Activated CD4-positive, alpha-beta memory T cell treated with anti-CD3 and anti-CD28 coated beads, Interleukin-2, amount 10 ng/mL, durations not matched to agents 7 days and 5 days (primary cell): ENCODE data around the gene SH3D19. TPM values are rescaled to one million over a fixed set of nuclear protein-coding genes. Genes with fewer than 3 reads are reported as not detected.

ENCODE experiments used
- CTCF ChIA-PET: fragments of 350-600 bp; sonication (Branson Sonifier 250); formaldehyde crosslinking; loops from one replicate; lab custom pipeline; 2021; ENCODE audit warnings: antibody characterized with exemption, inconsistent platforms; lab: Charles Lee
- POLR2A ChIA-PET: fragments of 350-600 bp; sonication (Branson Sonifier 250); formaldehyde crosslinking; loops from one replicate; lab custom pipeline; 2021; ENCODE audit warnings: antibody characterized with exemption; lab: Charles Lee
- DNase-seq: peaks from one replicate; pipeline ENCODE4 v3.0.0-alpha.2; 2020
- H3K27ac Mint-ChIP-seq: one replicate; pipeline ENCODE4 v1.8.0; 2021; ENCODE audit warnings: mild to moderate bottlenecking, mixed read lengths
- H3K27me3 Mint-ChIP-seq: one replicate; pipeline ENCODE4 v1.8.0; 2021; ENCODE audit warnings: mixed read lengths
- H3K36me3 Mint-ChIP-seq: one replicate; pipeline ENCODE4 v1.8.0; 2021; ENCODE audit warnings: low read depth, mixed read lengths
- H3K4me1 Mint-ChIP-seq: one replicate; pipeline ENCODE4 v1.8.0; 2021; ENCODE audit warnings: mixed read lengths
- H3K4me3 Mint-ChIP-seq: one replicate; pipeline ENCODE4 v1.8.0; 2021; ENCODE audit warnings: mild to moderate bottlenecking, mixed read lengths
- H3K9me3 Mint-ChIP-seq: one replicate; pipeline ENCODE4 v1.8.0; 2021; ENCODE audit warnings: mixed read lengths
- total RNA-seq, 2 experiments: library from RNA; stranded (reverse); gene quantifications; one replicate each; pipeline ENCODE4 v1.2.3, GENCODE V29; 2021

SH3D19 gene
- total RNA-seq, 2 experiments from 2014 or later: not detected

- no peak for DNase-seq
- ChIA-PET CTCF (no interaction called here), POLR2A (no interaction called here)
- Mint-ChIP-seq H3K9me3 (no peaks in the 10 kb centered on the region), H3K27me3 (no peaks in the 10 kb centered on the region), H3K4me1 (no peaks in the 10 kb centered on the region), H3K4me3 (no peak overlapping the region), H3K36me3 (no peaks in the 10 kb centered on the region), H3K27ac (no peak overlapping the region)
These were observed 119.7 kb downstream of the SH3D19 start for GRCh38 chr4:151205722-151206121.

- POLR2A ChIA-PET: no interaction called here
These were observed 120.4 kb downstream of the SH3D19 start for GRCh38 chr4:151204925-151205524.

GRCh38 chr4:151202851-151203455, 122.5 kb downstream of the SH3D19 start:
- ChIA-PET POLR2A (no interaction called here), CTCF (no interaction called here)
- Mint-ChIP-seq H3K9me3 (no peaks in the 10 kb centered on the region), H3K27ac (no peak overlapping the region), H3K4me1 (no peaks in the 10 kb centered on the region), H3K27me3 (no peaks in the 10 kb centered on the region), H3K36me3 (no peaks in the 10 kb centered on the region), H3K4me3 (no peak overlapping the region)
- no peak for DNase-seq

More at GRCh38 chr4:151204925-151205524, 120.4 kb downstream of the SH3D19 start:
- Mint-ChIP-seq H3K9me3 (no peaks in the 10 kb centered on the region), H3K27me3 (no peaks in the 10 kb centered on the region), H3K27ac (no peak overlapping the region), H3K36me3 (no peaks in the 10 kb centered on the region), H3K4me1 (no peaks in the 10 kb centered on the region), H3K4me3 (no peak overlapping the region)
- CTCF ChIA-PET: no interaction called here
- no peak for DNase-seq

GRCh38 chr4:151202381-151202780, 123.0 kb downstream of the SH3D19 start:
- ChIA-PET POLR2A (no interaction called here), CTCF (no interaction called here)
- H3K4me3 Mint-ChIP-seq: no peak overlapping the region
- H3K4me1 Mint-ChIP-seq: no peaks in the 10 kb centered on the region
- H3K27me3 Mint-ChIP-seq: no peaks in the 10 kb centered on the region
- H3K36me3 Mint-ChIP-seq: no peaks in the 10 kb centered on the region
- H3K9me3 Mint-ChIP-seq: no peaks in the 10 kb centered on the region
- no peak for DNase-seq
- H3K27ac Mint-ChIP-seq: no peak overlapping the region

- H3K9me3 Mint-ChIP-seq: no peaks in the 10 kb centered on the region
- CTCF ChIA-PET: no interaction called here
These were observed 125.8 kb downstream of the SH3D19 start for GRCh38 chr4:151199319-151200190.

GRCh38 chr4:151198748-151199147, 126.7 kb downstream of the SH3D19 start:
- peaks cover 5% of the 10 kb centered on the region for H3K27me3 Mint-ChIP-seq
- H3K36me3 Mint-ChIP-seq: no peaks in the 10 kb centered on the region
- ChIA-PET POLR2A (no interaction called here), CTCF (no interaction called here)
- no peak overlapping the region for H3K27ac Mint-ChIP-seq
- H3K4me3 Mint-ChIP-seq: no peak overlapping the region
- no peaks in the 10 kb centered on the region for H3K4me1 Mint-ChIP-seq
- no peak for DNase-seq
- H3K9me3 Mint-ChIP-seq: no peaks in the 10 kb centered on the region

More at GRCh38 chr4:151199319-151200190, 125.8 kb downstream of the SH3D19 start:
- Mint-ChIP-seq H3K36me3 (no peaks in the 10 kb centered on the region), H3K4me1 (no peaks in the 10 kb centered on the region), H3K27me3 (peaks cover 5% of the 10 kb centered on the region), H3K27ac (no peak overlapping the region), H3K4me3 (no peak overlapping the region)
- POLR2A ChIA-PET: no interaction called here
- no peak for DNase-seq

DNA sequence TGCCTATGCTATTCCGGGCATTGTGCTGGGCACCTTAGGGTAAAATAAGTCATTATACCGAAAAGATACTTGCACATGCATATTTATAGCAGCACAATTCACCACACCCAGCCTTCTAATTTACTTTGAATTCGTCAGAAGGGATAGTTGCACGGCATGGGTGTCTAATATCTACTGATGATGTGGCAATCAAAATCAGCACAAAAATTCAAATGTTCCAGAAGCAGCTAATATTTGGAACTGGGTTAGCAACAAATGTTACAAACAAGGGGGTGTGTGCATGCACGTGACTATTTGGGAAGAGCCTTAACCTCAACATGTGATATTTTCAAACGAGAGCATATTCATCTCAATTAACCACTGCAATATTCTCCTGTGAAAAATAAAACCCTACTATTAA, 128.2 kb downstream of the SH3D19 start:
- CTCF ChIA-PET: no interaction called here
- Mint-ChIP-seq H3K4me3 (no peak overlapping the region), H3K36me3 (no peaks in the 10 kb centered on the region), H3K9me3 (no peaks in the 10 kb centered on the region), H3K27me3 (peaks cover 6% of the 10 kb centered on the region), H3K4me1 (no peaks in the 10 kb centered on the region), H3K27ac (no peak overlapping the region)
- DNase-seq: no peak
- POLR2A ChIA-PET: interaction anchor here (0.7 kb wide), 1 partner anchor 93 kb away, joined by 5 read pairs; no protein-coding TSS in a partner anchor

DNA sequence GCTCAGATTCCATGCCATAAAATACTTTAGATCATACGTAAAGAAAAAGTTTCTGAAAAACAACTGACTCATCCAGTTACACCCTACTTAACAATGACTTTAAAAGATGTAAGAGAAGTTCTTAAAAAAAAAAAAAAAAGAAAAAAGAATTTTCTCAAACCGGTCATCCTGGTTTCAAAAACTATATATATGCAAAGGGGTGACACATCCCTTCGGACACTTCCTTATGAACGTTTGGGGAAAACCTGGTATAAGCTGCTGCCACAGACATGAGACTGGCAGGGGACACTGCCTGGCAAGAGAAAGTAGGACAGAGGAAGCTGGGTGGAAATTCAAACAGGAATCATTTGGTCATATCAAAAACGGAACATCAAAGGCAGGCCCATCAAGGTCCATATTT, 129.6 kb downstream of the SH3D19 start:
- CTCF ChIA-PET: no interaction called here
- no peak for DNase-seq
- Mint-ChIP-seq H3K27ac (no peak overlapping the region), H3K27me3 (peaks cover 11% of the 10 kb centered on the region), H3K4me1 (no peaks in the 10 kb centered on the region), H3K36me3 (no peaks in the 10 kb centered on the region), H3K9me3 (no peaks in the 10 kb centered on the region), H3K4me3 (no peak overlapping the region)
- POLR2A ChIA-PET: no interaction called here

DNA sequence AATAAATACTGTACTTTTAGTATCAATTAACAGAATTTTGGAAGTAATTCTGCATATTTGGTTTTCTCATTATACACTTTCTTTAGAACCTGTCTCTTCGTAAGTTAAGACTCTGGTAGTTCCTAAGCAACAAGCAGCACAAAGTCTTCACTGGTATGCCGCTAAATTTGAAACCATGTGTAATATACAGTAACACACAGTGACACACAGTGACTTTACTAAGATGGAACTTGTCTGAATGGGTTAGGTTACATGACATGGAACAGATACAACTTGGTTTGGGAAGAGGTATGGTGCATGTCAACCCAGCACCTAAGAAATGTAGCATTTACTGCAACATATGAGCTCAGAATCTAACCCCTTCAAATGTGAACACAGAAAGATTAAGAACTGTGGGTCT, 132.0 kb downstream of the SH3D19 start:
- Mint-ChIP-seq H3K4me1 (no peaks in the 10 kb centered on the region), H3K27ac (no peak overlapping the region), H3K9me3 (no peaks in the 10 kb centered on the region), H3K27me3 (peaks cover 12% of the 10 kb centered on the region), H3K36me3 (no peaks in the 10 kb centered on the region), H3K4me3 (no peak overlapping the region)
- POLR2A ChIA-PET: no interaction called here
- CTCF ChIA-PET: no interaction called here
- DNase-seq: no peak

DNA sequence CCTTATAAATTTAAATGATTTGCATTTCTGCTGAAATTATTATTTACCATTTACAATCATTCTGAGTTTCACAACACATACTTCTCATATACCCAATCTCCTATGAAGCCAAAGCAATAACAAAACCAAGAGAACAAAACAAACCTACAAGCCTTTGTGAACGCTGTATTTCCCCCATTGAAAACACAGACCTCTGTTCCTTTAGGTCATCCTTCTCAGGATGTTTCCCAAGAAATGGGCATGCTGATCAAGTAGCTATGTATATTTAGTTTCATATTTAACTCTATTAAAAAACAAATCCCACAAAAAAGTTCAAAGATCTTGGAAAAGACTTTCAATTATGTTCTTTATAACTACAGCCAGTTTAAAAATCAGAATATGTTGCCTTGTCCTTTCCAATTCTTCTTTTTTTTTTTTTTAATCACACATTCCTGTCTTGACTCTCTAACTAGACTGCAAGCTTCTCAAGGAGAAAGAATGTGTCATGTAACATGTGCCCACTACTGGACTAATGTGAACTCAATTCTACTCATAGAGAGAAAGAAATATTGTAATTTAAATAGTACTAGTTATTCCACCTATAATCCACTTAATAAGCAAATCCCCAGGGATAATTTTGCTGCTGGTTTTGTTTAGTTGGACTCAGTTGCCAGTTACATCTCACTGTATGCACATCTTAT, 132.7 kb downstream of the SH3D19 start:
- Mint-ChIP-seq H3K27me3 (peaks cover 12% of the 10 kb centered on the region), H3K36me3 (no peaks in the 10 kb centered on the region), H3K9me3 (no peaks in the 10 kb centered on the region), H3K4me1 (no peaks in the 10 kb centered on the region), H3K27ac (no peak overlapping the region), H3K4me3 (no peak overlapping the region)
- ChIA-PET POLR2A (no interaction called here), CTCF (no interaction called here)
- DNase-seq: no peak

DNA sequence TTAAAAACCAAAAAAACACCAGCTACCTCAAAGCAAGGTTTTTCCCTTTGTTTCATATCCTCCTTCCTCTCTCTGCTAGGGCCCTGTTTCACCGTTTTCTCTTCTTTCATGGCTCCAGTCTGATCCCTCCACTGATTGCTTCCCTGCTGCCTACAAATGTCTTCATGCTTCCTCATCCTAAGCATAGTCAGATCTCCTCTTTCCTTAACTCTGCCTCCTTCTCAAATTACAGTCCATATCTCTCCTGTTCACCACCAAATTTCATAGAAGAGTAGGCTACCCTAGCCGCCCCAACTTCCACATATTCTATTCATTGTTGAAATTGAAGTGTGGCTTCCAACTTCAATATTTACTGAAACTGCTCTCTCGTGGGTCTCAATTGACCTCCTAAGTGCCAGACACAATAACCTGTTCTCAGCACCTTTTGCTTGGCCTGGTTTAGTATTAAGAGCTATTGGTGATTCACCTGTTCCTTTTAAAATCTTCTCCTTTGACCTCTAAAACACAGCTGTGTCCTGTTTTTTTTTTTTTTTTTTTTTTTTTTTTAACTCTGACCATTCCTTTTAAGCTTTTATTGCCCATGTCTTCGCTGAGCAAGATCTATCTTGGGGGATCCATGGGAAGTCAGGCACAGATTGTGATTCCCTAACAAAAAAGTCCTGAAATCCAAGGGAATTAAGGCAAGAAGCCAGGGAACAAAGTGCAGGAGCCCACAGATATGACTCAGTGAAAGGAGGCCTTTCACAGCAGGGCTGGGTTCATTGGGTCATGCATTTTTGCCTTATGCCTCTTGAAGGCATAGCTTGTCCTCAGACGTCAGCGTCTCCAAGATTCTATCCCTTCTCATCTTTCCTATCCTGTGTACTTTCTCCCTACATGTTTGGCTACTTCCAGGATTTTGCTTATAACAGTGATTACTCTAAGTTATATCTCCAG, 140.6 kb downstream of the SH3D19 start:
- no peak for DNase-seq
- Mint-ChIP-seq H3K9me3 (no peaks in the 10 kb centered on the region), H3K4me1 (no peaks in the 10 kb centered on the region), H3K27ac (no peak overlapping the region), H3K27me3 (peaks cover 7% of the 10 kb centered on the region), H3K36me3 (no peaks in the 10 kb centered on the region), H3K4me3 (no peak overlapping the region)
- CTCF ChIA-PET: no interaction called here
- POLR2A ChIA-PET: no interaction called here

- ChIA-PET CTCF (no interaction called here), POLR2A (no interaction called here)
- DNase-seq: no peak
- H3K4me3 Mint-ChIP-seq: no peak overlapping the region
- peaks cover 8% of the 10 kb centered on the region for H3K27me3 Mint-ChIP-seq
- no peaks in the 10 kb centered on the region for H3K4me1 Mint-ChIP-seq
- H3K27ac Mint-ChIP-seq: no peak overlapping the region
- H3K36me3 Mint-ChIP-seq: no peaks in the 10 kb centered on the region
- H3K9me3 Mint-ChIP-seq: no peaks in the 10 kb centered on the region
These were observed 142.9 kb downstream of the SH3D19 start for GRCh38 chr4:151182455-151182996.
